SK-N-DZ (cell line): Measurements from ENCODE around the gene TECR.
"Not testable (repeated sequence)": the region's sequence is repeated elsewhere in the genome, so short reads cannot be mapped to it uniquely, and the experiment has no call there.

Experiments
- DNase-seq: peaks from one replicate; pipeline ENCODE4 v3.0.0-alpha.2; 2015; ENCODE audit warnings: low spot score
- small RNA-seq, 2 experiments: library from RNA; depleted of rRNA; stranded (forward); fragments of <200 nt; gene quantifications; one replicate each; pipeline ENCODE3, GENCODE V24; 2014

TECR gene

GRCh38 chr19:14584372-14584771 is 55.0 kb downstream of the TECR start:
- DNase-seq = not testable (repeated sequence)

GRCh38 chr19:14585187-14585586 is 55.8 kb downstream of the TECR start:
- DNase-seq = not testable (repeated sequence)

- DNase-seq = not testable (repeated sequence)
Observed at GRCh38 chr19:14589433-14589832, 60.0 kb downstream of the TECR start.

- DNase-seq = no peak
Observed at GRCh38 chr19:14595558-14595957, 66.2 kb downstream of the TECR start.

- no peak for DNase-seq
Observed at GRCh38 chr19:14599548-14600147, 70.3 kb downstream of the TECR start.

- no peak for DNase-seq
Observed at GRCh38 chr19:14603990-14604387, 74.6 kb downstream of the TECR start.

- no peak for DNase-seq
Observed at GRCh38 chr19:14606627-14607026, 77.2 kb downstream of the TECR start.

GRCh38 chr19:14611051-14611450 is 81.7 kb downstream of the TECR start:
- no peak for DNase-seq

- DNase-seq = not testable (repeated sequence)
Observed at GRCh38 chr19:14612242-14612641, 82.8 kb downstream of the TECR start.

GRCh38 chr19:14612657-14613056 is 83.3 kb downstream of the TECR start:
- DNase-seq = no peak

GRCh38 chr19:14613399-14614098 is 84.2 kb downstream of the TECR start:
- not testable (repeated sequence) for DNase-seq

- no peak for DNase-seq
Observed at GRCh38 chr19:14614099-14614412, 84.7 kb downstream of the TECR start.

Small RNA genes lying within 50 kb of the gene (small RNA-seq; reads per million reads assigned to genes)
- gene RN7SL842P = 0 to 0.04 reads per million in 2 experiments
- gene SNRPGP15 = 0 reads per million in 2 experiments
